G401 (cell line): ENCODE measurements around the gene PGAP3. TPM values are rescaled to one million over a fixed set of nuclear protein-coding genes. Genes with fewer than 3 reads are reported as not detected.
A peak's percentile ranks its signal among the peaks of the same experiment; 100 is the strongest.

ENCODE experiments used
- DNase-seq: peaks from one replicate; pipeline ENCODE4 v3.0.0-alpha.2; 2015; ENCODE audit warnings: low spot score
- in situ Hi-C: cut with HindIII; loops from 2 replicates; pipeline ENCODE4 v1.10.0; 2016; ENCODE audit warnings: low sequenced_read_pairs, mixed read lengths
- total RNA-seq: library from RNA; depleted of rRNA; stranded (reverse); fragments of >200 nt; shearing (Covaris generic); gene quantifications from 2 replicates; pipeline ENCODE4 v1.2.3, GENCODE V29; 2014

PGAP3 gene
- total RNA-seq, 1 experiment from 2014 or later: 13.5 TPM

DNA sequence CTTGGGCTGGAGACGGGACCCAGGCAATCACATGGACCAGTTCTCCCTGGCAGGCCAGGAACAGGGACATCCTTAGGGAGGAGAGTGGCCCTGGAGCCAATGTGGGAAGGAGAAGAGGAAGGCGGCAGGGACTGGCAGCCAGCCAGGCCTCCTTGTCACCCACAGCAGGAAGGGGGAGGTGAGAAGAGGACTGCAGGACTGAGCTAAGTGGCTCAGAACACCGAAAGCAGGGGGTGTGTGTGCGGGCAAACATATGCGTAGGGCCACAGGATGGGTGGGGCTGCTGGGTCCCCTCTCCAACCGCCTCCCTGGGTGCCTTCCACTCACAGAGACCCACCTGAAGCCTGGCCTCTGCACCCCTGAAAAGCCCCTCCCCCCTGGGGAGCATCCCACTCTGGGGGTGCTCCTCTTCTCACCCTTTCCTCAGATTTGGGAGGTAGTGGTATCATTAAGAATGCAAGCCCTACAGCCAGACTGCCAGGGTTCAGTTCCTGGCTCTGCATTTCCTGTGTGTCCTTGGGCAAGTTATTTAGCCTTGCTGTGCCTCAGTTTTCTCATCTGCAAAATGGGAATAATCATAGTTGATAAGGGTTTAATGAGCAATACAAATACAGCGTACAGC, 11.5 kb downstream of the PGAP3 start:
- DNase-seq: no peak
- in situ Hi-C loops: loop anchor here (25.0 kb wide), 1 partner anchor 311 kb away; the partner anchor contains the start of gene PSMD3

GRCh38 chr17:39675390-39676082, 12.3 kb downstream of the PGAP3 start:
- DNase-seq: no peak
- in situ Hi-C loops: loop anchor here (25.0 kb wide), 1 partner anchor 312 kb away; the partner anchor contains the start of gene PSMD3

DNA sequence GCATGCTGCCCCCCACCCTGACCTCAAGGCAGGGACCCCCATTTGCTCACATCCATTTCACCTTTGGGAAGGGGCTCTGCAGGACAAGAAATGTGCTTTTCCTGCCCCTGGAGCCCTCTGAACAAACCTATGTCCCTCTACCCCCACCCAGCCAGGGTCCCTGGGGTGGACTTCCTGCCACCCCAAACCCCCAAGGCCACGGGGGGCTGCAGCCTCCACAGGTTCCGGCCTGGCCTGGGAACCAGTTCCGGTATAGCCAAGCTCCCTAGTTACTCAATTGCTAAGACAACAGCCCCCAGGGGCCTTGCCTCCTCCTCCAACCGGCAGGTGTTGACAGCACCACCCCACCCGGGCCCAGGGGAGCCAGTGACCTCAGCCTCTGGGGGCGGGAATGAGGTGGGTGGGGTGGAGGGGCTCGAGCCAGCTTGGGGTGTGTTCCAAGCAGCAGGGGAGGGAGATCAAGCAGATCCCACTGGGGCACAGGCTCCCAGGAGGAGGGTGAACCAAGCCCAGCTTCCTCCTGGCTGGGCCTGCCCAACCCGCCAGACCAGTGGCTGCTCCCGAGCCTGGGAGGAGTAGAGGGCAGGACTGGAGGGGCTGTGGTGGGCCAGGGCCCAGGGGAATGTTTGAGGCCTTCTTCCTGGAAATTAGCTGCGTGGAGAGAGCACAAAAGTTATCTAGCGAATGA, 13.0 kb downstream of the PGAP3 start:
- no peak for DNase-seq
- in situ Hi-C loops: loop anchor here (25.0 kb wide), 1 partner anchor 312 kb away; the partner anchor contains the start of gene PSMD3

- in situ Hi-C loops: no loop called here
- DNase-seq: no peak
Measured at GRCh38 chr17:39674179-39674578, 13.7 kb downstream of the PGAP3 start.

DNA sequence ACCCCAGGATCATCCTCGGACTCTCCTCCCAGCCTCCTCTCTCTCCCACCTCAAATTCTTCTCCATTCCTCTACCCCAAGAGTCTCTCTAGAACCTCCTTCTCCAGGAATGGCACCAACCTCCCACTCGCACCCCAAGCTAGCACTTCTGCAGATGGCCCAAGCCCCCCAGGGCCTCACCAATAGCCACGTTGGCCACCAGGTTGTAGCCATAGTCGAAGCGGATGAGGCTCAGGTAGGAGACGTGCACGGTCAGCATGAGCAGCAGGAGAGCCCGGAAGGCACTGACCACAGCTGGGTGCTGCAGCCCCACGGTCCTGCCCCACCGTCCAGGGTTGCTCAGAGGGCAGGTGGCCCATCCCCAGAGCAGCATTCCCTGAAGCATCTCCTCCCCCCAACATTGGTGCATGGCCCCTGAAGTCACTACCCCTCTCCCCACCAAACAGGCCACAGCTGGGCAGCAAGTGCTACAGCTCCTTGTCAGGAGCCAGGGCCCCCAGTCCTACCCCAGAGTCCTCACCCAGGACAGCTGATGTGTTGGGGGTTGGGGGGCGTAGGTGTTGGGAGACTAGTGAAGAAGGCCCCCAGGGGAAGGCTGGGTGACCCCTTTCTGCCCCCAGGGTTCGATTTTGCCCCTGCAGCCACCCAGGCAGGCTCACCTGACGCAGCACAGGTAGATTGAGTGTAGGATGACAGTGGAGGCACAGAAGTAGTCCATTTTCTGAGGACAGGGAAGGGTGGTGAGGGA, 14.3 kb downstream of the PGAP3 start:
- in situ Hi-C loops: no loop called here
- no peak for DNase-seq

DNA sequence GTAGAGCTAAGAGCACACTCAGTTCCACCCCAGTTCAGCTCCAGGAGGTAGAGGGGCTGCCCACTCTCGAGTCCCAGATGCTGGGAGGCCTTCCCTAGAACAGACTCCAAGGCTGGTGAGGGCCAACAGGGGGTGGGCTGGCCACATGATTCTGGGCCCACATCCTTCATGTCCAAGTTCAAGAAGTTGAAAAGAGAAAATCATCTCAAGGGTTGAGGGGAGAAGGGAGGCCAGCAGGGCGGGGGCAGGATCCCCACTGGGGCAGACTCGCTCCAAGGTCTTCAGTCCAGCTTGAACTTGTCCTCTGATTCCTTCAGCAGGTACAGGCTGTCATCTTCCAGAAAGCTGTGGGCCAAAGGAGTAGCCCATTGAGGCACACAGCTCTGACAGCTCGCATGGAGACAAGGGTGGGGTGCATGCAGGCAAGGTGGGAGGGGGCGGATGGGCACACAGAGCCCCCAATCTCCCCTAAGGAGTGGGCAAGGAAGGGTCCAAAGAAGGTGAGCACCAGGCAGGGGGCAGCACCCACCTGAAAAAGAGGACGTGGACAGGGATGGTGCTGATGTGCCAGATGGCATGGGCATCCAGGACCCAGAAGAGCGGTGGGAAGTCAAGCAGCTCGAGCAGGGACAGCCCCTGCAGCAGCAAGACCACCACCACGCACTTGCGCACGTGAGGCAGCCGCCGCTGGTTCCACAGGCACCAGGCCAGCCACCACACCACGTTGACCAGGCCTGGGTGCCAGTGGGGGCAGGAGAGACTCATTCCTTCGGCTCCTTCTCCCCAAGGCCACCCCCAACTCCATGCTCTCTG, 15.1 kb downstream of the PGAP3 start:
- in situ Hi-C loops: no loop called here
- no peak for DNase-seq

GRCh38 chr17:39671651-39672521, 16.0 kb downstream of the PGAP3 start:
- in situ Hi-C loops: no loop called here
- peak; percentile 32 for DNase-seq

DNA sequence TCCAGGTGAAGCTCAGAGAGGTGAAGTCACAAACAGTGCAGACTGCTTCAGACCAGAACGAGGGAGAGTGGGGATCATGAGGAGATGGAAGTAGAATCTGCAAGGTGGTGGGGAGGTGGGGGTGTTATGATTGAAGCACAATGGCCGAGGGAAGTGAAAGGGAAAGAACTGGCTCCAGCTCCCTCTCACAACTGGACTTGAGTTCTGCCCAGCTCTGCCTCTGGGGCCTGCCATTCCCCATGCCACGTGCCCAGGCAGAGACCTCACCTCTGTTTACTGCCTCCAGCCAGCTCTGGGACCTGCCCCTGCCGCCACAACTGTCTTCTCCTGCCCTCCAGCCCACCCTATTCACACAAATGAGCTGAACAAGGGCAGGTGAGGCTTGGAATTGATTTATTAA, 17.1 kb downstream of the PGAP3 start:
- DNase-seq: no peak
- in situ Hi-C loops: no loop called here

DNA sequence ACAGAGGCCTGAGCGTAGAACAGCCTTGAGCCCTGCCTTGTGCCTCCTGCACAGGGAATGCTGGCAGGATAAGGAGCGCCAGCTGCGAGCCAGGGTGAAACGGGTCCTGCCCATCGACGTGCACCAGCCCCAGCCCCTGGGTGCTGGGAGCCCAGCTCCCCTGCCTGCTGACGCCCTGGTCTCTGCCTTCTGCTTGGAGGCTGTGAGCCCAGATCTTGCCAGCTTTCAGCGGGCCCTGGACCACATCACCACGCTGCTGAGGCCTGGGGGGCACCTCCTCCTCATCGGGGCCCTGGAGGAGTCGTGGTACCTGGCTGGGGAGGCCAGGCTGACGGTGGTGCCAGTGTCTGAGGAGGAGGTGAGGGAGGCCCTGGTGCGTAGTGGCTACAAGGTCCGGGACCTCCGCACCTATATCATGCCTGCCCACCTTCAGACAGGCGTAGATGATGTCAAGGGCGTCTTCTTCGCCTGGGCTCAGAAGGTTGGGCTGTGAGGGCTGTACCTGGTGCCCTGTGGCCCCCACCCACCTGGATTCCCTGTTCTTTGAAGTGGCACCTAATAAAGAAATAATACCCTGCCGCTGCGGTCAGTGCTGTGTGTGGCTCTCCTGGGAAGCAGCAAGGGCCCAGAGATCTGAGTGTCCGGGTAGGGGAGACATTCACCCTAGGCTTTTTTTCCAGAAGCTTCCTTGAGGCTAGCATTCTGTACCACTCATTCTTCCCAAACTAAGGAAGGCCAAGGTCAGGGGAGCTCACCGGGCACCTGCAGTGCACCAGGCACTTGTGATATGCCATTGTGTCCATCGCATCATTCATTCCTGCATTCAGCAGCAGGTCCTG, 17.7 kb downstream of the PGAP3 start:
- DNase-seq: no peak
- in situ Hi-C loops: no loop called here

DNA sequence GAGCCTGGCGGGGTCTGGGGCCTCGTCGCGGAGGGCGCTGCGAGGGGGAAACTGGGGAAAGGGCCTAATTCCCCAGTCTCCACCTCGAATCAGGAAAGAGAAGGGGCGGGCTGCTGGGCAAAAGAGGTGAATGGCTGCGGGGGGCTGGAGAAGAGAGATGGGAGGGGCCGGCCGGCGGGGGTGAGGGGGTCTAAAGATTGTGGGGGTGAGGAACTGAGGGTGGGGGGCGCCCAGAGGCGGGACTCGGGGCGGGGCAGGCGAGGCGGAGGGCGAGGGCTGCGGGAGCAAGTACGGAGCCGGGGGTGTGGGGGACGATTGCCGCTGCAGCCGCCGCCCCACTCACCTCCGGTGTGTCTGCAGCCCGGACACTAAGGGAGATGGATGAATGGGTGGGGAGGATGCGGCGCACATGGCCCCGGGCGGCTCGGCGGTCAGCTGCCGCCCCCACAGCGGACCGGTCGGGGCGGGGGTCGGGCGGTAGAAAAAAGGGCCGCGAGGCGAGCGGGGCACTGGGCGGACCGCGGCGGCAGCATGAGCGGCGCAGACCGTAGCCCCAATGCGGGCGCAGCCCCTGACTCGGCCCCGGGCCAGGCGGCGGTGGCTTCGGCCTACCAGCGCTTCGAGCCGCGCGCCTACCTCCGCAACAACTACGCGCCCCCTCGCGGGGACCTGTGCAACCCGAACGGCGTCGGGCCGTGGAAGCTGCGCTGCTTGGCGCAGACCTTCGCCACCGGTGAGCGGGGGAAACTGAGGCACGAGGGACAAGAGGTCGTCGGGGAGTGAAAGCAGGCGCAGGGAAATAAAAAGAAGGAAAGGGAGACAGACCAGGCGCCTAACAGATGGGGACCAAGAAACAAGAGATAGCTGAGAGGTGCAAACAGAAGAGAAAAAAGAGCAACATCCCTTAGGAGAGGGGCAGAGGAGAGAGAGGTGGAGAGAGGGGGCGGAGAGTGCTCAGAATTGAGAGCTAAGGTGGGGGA, 19.6 kb downstream of the PGAP3 start, which contains the start of gene PNMT:
Gene PNMT (plus strand): TSS at position 509 of the 980 bp plus-strand sequence. CDS start 23 bp downstream, at position 532.
- peak; percentile 47 for DNase-seq
- in situ Hi-C loops: no loop called here

- no peak for DNase-seq
Measured at GRCh38 chr17:39667262-39667944, 20.5 kb downstream of the PGAP3 start.

DNA sequence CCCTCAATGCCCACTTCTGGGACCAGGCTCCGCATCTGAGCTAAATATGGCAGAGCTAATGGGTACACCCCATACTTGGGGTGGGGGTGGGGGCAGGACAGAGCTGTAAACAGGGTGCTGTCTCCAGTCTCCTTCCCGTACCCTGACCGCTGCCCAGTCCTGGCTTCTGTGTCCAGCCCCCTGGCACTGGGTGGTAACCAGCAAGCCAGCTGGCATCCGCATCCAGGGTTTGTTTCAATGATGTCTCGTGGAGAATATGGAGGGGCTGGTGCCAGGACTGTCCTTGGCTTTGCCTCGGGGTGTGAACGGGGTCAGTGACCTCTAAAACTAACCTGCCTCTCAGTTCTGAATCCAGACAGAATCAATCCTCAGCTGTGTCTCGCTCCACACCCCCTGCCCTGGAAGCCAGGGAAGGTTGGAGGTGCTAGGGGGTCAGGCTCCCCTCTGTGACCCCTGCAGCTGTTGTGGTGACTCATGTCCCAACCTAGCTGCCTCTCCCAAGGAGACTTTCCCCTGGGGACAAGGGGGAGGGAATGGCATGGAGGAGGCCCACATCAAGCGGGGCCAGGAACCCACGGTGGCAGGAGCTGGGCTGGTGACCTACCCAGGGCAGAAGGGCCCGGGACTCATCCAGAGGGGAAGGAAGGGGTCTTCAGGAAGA, 21.1 kb downstream of the PGAP3 start:
- peak; percentile 36 for DNase-seq
- in situ Hi-C loops: no loop called here

More at GRCh38 chr17:39667262-39667944, 20.5 kb downstream of the PGAP3 start:
- in situ Hi-C loops: no loop called here

- in situ Hi-C loops: no loop called here
- no peak for DNase-seq
Measured at GRCh38 chr17:39666231-39666600, 21.6 kb downstream of the PGAP3 start.

GRCh38 chr17:39665642-39666224, 22.1 kb downstream of the PGAP3 start:
- no peak for DNase-seq
- in situ Hi-C loops: no loop called here
